ENCODE measurements around the gene MRPL4. TPM values are rescaled to one million over a fixed set of nuclear protein-coding genes. Genes with fewer than 3 reads are reported as not detected.
"Not testable (repeated sequence)": the region's sequence is repeated elsewhere in the genome, so short reads cannot be mapped to it uniquely, and the experiment has no call there.

Gene MRPL4
- total RNA-seq, 1 donor from 2014 or later: 76.3 TPM

GRCh38 chr19:10259162-10259905 lies 7.3 kb downstream of the MRPL4 start:
- intact Hi-C loops (cut with micrococcal nuclease): no loop called here

- intact Hi-C loops (cut with micrococcal nuclease): no loop called here
Measured at GRCh38 chr19:10260141-10260584, 8.1 kb downstream of the MRPL4 start.

DNA sequence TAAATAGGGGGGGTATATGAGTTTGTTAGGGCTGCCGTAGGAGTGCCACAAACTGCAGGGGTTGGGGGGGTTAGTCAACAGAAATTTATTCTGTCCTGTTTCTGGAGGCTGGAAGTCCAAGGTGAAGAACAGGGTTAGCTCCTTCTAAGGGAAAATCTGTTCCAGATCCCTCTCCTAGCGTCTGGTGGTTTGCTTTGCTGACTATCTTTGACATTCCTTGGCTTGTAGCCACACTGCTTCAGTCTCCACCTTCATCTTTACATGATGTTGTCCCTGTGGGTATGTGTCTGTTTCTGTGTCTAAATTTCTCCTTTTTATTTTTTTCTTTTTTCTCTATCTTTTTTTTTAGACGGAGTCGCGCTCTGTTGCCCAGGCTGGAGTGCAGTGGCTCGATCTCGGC lies 10.8 kb downstream of the MRPL4 start:
- intact Hi-C loops (cut with micrococcal nuclease): no loop called here

GRCh38 chr19:10266706-10267105 lies 14.7 kb downstream of the MRPL4 start:
- intact Hi-C loops (cut with micrococcal nuclease): loop anchor here (5.0 kb wide), 1 partner anchor 71 kb away; the partner anchor contains the start of gene ICAM3

DNA sequence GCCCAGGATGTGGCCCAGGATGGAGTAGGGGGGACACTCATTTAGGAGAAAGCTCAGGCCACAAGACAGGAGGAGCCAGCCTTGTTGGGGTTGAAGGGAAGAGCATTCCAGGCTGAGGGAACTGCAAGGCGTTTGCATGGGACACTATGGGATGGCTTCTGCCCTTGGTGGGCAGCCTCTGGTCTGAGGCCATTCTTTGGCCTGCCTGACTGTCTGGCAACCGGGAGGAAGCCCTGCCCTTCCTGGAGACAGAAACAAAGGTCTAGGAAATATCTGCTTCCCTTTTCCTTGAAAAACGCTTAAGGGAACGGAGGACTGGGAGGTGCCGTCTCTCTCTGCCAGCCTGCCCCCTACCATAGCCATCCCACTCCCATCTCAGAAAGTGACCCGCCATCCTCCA lies 16.1 kb downstream of the MRPL4 start:
- intact Hi-C loops (cut with micrococcal nuclease): loop anchor here (5.0 kb wide), 1 partner anchor 69 kb away; the partner anchor contains the start of gene ICAM3

DNA sequence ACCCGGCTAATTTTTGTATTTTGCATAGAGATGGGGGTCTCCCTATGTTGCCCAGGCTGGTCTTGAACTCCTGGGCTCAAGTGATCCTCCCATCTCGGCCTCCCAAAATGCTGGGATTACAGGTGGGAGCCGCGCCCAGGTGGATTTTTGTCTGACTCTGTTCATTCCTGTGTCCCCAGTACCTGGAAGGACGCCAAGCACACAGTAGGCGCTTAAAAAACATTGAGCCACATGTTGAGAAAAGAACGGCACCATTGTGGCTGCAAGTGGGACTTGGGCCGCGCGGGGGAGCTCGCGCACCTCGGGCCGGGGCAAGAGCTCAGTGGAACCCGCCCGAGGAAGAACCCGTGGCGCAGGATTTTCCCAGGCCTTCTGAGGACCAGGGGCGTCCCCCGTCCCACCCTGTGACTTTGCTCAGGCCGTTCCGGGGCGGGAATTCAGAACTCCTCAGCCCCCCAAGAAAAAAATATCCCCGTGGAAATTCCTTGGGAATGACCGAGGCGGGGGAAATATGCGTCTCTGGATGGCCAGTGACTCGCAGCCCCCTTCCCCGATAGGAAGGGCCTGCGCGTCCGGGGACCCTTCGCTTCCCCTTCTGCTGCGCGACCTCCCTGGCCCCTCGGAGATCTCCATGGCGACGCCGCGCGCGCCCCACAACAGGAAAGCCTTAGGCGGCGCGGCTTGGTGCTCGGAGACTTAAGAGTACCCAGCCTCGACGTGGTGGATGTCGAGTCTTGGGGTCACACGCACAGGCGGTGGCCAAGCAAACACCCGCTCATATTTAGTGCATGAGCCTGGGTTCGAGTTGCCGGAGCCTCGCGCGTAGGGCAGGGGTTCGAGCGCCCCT lies 17.5 kb downstream of the MRPL4 start:
- intact Hi-C loops (cut with micrococcal nuclease): loop anchor here (1.0 to 5.0 kb wide), 3 partner anchors 68 to 120 kb away; partner anchors contain the start of genes ICAM3 and TYK2

GRCh38 chr19:10270180-10270615 lies 18.2 kb downstream of the MRPL4 start:
- intact Hi-C loops (cut with micrococcal nuclease): loop anchor here (2.0 kb wide), 1 partner anchor 111 kb away; the partner anchor contains the start of gene TYK2

GRCh38 chr19:10270616-10271394 lies 18.8 kb downstream of the MRPL4 start, which contains the start of gene ICAM1:
Gene ICAM1, plus strand, starts transcription at chr19:10271120. Its CDS starts 40 bp downstream, at chr19:10271160.
- intact Hi-C loops (cut with micrococcal nuclease): loop anchor here (1.0 to 2.0 kb wide), 2 partner anchors 15 to 110 kb away; partner anchors contain the start of genes ICAM4 and TYK2

- intact Hi-C loops (cut with micrococcal nuclease): loop anchor here (1.0 to 2.0 kb wide), 2 partner anchors 15 to 109 kb away; partner anchors contain the start of genes ICAM4 and TYK2
Measured at GRCh38 chr19:10271543-10272086, 19.6 kb downstream of the MRPL4 start.

GRCh38 chr19:10274589-10274988 lies 22.6 kb downstream of the MRPL4 start:
- intact Hi-C loops (cut with micrococcal nuclease): no loop called here

DNA sequence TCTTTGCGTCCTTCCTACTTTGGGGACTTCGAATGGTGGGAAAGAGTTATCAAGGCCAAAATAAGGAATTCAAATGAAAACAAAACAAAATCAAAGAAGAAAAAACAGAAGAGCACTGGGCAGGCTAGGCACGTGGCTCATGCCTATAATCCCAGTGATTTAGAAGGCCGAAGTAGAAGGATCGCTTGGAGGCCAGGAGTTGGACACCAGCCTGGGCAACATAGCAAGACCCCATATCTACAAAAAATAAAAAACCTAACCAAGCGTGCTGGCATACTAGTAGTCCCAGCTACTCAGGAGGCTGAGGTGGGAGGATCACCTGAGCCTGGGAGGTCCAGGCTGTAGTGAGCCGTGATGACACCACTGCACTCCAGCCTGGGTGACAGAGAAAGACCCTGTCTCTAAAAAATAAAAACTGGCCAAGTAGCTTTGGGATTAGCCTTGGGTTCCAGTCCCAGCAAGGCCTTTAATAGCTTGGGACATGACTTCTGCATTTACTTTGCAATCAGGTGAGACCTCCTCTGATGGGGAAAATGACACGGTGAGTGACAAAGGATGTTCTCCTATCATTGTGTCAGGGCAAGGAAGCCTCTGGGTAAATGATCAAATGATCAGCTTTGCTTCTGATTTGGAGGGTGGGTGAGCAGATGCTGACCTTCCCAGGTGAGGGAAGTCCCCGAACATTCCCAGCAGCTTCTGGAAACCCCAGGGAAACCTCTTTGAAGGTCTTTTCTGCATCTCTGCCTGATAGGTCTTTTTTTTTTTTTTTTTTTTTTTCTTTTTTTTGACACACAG lies 26.0 kb downstream of the MRPL4 start:
- intact Hi-C loops (cut with micrococcal nuclease): no loop called here

DNA sequence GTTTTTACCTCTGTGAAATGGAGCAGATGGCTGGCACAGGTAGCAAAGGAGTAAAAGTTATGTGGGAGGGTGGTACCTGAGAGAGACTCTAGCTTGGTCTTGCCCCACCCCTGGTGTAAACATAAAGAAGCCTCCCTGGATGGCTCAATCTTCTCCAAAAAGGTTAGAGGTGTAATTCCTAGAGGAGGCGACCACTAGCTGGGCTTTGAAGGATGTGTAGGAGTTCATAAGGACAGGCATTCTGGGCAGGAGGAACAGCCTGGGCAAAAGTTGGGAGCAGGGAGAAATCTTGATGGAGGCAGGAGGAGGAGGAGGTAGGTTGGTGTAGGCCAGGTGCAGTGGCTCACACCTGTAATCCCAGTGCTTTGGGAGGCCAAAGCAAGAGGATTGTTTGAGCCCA lies 26.9 kb downstream of the MRPL4 start:
- intact Hi-C loops (cut with micrococcal nuclease): no loop called here

- intact Hi-C loops (cut with micrococcal nuclease): no loop called here
Measured at GRCh38 chr19:10279737-10280442, 27.9 kb downstream of the MRPL4 start.

DNA sequence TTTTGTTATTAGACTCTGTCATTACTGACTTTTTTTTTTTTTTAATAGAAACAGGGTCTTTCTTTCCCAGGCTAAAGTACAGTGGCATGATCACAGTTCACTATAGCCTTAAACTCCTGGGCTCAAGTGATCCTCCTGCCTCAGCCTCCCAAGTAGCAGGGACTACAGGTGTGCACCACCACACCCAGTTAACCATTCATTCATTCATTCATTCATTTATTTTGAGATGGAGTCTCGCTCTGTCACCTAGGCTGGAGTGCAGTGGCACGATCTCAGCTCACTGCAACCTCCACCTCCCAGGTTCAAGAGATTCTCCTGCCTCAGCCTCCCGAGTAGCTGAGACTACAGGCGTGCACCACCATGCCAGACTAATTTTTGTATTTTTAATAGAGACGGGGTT lies 30.0 kb downstream of the MRPL4 start:
- intact Hi-C loops (cut with micrococcal nuclease): not testable (repeated sequence)

DNA sequence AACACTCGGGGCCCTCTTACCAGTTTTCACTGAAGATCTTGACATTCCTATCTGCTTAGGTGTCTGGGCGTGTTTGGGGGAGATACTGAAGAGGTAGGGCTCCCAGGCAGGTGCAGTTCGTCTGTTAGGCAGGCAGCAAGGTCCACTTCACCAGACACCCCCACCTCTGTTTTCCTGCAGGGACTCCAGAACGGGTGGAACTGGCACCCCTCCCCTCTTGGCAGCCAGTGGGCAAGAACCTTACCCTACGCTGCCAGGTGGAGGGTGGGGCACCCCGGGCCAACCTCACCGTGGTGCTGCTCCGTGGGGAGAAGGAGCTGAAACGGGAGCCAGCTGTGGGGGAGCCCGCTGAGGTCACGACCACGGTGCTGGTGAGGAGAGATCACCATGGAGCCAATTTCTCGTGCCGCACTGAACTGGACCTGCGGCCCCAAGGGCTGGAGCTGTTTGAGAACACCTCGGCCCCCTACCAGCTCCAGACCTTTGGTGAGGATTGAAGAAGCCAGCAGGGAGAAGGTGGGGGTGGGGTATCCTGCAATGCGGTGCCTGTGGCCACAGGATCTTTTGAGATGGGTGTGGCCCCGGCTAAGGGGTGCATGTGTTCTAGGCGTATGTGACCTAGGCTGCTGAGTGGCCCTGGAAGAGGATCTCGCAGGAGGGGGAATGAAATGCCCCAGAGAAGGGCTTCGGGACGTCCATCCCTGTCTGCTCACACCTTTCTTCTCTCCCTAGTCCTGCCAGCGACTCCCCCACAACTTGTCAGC lies 31.5 kb downstream of the MRPL4 start:
- intact Hi-C loops (cut with micrococcal nuclease): no loop called here

DNA sequence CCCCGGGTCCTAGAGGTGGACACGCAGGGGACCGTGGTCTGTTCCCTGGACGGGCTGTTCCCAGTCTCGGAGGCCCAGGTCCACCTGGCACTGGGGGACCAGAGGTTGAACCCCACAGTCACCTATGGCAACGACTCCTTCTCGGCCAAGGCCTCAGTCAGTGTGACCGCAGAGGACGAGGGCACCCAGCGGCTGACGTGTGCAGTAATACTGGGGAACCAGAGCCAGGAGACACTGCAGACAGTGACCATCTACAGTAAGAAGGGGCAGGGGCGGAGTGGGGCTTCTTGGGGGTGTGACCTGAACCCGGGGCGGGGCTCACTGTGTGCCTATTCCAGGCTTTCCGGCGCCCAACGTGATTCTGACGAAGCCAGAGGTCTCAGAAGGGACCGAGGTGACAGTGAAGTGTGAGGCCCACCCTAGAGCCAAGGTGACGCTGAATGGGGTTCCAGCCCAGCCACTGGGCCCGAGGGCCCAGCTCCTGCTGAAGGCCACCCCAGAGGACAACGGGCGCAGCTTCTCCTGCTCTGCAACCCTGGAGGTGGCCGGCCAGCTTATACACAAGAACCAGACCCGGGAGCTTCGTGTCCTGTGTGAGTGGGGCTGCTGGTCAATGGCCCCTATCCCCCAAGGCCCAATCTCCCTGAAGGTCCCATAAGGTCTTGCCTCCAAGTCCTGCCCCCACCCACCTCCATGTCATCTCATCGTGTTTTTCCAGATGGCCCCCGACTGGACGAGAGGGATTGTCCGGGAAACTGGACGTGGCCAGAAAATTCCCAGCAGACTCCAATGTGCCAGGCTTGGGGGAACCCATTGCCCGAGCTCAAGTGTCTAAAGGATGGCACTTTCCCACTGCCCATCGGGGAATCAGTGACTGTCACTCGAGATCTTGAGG lies 32.3 kb downstream of the MRPL4 start:
- intact Hi-C loops (cut with micrococcal nuclease): no loop called here

- intact Hi-C loops (cut with micrococcal nuclease): no loop called here
Measured at GRCh38 chr19:10284960-10285278, 32.9 kb downstream of the MRPL4 start.

DNA sequence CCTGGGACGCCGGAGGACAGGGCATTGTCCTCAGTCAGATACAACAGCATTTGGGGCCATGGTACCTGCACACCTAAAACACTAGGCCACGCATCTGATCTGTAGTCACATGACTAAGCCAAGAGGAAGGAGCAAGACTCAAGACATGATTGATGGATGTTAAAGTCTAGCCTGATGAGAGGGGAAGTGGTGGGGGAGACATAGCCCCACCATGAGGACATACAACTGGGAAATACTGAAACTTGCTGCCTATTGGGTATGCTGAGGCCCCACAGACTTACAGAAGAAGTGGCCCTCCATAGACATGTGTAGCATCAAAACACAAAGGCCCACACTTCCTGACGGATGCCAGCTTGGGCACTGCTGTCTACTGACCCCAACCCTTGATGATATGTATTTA lies 33.4 kb downstream of the MRPL4 start:
- intact Hi-C loops (cut with micrococcal nuclease): no loop called here

Data from T-helper 2 cell treated with Interferon-gamma antibody and Interleukin-4, amounts not matched to agents 100 ng/mL and 5 ng/mL, for 36 hours (primary cell).